GM19463 (cell line): ENCODE results near the gene GRHPR.

ENCODE experiments used
- ATAC-seq: cut with Tn5 transposase; IDR thresholded peaks from one replicate; pipeline ENCODE4 v1.9.1; 2021; ENCODE audit warnings: mild to moderate bottlenecking, moderate library complexity; ENCODE audit not compliant: unreplicated experiment

GRHPR gene

DNA sequence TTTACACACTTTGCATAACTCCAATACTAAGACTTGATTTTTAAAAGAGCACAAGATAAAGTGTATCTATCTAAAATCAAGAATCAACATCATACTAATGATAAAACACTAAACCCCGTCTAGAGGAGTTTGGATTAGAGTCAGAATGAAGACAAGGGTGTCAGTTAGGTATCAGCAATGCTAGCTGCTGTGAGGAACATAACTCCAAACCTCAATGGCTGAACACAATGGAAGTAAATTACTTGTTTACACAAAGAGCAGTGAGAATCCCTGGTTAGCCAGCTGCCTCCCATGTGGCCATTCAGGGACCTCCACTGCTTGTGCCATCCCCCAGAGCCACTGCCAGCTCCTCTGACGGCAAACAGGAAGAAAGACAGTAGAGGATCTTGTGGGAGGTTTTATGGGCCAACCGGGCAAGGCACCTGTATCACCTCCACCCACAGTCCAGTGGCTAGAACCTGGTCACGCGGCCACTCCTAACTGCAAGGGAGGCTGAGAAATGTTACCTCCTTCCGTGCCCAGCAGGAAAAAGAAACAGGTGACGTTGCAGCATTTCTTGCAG is 24.0 kb upstream of the GRHPR start:
- no peak for ATAC-seq

DNA sequence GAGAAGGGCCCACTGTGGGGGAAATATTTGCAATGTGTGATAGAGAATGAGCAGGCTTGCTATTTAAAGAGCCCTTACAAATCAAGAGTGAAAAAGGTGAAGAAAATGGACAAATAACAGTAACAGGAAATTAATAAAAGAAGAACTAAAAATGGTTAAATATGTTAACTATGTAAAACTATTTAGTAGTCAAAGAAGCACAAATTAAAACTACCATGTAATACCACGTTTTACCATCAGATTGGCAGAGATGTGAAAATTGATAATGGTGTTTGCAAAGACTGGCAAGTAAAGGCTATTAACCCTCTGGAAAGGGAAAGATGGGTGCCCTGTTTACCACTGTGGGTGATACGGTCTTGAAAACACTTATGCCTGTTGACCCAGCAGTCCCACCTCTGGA is 23.2 kb upstream of the GRHPR start:
- ATAC-seq: no peak

DNA sequence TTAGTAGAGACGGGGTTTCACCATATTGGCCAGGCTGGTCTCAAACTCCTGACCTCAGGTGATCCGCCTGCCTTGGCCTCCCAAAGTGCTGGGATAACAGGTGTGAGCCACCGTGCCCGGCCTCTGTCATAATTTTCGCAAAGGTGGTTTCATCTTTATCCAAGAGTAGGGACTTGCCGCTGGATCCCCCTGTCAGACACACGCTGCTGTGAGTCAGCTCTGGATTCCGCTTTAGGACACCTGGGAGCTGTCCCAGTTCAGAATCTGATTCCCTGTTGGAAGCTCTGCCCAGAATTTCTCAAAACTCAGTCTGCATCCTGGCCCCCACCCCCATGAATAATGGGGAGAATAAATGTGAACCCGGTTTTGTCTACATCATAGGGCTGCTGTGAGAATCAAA is 17.9 kb upstream of the GRHPR start:
- no peak for ATAC-seq

DNA sequence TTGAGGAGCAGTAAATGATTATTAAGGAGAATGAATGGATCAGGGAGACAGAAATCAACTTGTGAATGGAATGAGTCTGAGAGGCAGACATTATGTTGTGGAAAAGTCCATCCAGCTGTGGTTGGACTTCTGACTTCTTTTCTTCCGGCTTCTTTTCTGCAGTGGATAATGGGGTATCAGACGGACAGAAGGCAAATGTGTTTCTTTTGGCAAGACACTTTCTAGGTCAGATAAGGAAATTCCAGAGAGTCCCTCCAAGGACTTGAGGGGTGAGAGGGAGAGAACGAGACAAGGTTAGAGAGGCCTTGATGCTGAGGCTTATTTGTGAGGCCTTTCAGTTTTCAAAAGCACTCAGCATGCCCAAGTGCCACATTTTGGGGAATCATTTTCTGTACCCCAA is 17.1 kb upstream of the GRHPR start:
- ATAC-seq: no peak

DNA sequence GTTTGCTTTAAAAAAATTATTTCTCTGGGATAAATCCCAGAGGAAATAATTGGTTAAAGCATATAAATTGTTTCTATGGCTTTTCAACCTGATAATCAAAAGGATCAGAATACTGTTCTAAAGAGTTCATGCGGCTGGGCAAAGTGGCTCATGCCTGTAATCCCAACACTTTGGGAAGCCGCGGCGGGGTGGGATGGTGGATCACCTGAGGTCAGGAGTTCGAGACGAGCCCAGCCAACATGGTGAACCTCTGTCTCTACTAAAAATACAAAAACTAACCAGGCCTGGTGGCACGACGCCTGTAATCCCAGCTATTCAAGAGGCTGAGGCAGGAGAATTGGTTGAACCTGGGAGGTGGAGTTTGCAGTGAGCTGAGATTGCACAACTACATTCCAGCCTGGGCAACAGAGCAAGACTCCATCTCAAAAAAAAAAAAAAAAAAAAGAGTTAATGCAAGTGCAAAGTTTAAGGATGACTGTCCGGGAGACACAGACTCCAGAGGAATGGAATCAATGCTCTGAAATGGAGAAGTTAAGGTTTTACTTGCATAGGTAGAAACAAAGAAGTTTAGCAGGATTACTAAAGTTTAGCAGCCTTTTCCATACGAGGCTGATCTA is 16.6 kb upstream of the GRHPR start:
- no peak for ATAC-seq

DNA sequence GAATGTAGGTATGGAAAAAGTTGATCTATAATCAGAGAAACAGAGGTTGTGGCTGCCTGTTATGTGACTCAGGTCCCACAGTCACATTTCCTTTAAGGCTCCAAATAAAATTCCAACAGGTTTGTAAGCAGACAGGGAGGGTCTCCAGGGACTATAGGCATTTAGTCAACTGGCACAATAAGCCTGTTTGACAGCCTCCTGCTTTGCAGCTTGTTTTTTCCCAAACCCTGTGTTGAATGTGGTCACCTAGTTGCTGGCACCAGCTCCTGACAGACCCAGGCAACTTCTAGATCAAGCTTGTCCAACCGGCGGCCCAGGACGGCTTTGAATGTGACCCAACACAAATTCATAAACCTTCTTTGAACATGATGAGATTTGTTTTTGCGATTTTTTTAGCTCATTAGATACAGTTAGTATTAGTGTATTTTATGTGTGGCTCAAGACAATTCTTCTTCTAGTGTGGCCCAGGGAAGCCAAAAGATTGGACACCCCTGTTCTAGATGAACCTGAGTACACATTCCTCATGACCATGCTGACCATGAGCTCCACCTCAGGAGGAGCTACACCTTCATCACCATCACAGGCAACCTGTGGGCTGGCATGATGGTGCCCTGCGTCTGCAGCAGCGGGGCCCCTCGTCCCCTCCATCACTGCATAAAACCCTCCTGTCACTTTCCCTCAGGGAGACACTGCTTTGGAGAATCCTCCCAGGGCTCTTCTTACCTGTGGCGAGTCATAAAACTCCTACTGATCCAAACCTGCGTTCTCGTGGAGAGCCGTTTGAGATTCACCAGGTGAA is 15.7 kb upstream of the GRHPR start:
- no peak for ATAC-seq

DNA sequence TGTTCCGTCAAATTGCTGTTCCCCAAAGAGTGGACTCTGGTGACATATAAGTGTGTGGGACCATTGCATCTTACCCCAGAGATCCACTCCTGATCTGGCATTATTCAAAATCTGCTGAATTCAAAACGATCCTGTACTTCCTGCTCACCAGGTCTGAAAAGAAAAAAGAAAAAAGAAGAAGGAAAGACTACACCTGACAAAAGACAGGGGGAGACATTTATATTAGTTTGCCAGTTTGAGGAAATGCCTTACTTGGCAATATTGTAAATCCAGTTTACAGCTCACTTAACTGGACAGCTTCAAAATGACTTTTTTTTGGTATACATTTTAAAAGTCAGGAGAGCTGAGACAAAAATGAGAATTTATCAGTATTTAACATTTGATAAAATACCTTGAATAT is 15.0 kb upstream of the GRHPR start:
- ATAC-seq: no peak

DNA sequence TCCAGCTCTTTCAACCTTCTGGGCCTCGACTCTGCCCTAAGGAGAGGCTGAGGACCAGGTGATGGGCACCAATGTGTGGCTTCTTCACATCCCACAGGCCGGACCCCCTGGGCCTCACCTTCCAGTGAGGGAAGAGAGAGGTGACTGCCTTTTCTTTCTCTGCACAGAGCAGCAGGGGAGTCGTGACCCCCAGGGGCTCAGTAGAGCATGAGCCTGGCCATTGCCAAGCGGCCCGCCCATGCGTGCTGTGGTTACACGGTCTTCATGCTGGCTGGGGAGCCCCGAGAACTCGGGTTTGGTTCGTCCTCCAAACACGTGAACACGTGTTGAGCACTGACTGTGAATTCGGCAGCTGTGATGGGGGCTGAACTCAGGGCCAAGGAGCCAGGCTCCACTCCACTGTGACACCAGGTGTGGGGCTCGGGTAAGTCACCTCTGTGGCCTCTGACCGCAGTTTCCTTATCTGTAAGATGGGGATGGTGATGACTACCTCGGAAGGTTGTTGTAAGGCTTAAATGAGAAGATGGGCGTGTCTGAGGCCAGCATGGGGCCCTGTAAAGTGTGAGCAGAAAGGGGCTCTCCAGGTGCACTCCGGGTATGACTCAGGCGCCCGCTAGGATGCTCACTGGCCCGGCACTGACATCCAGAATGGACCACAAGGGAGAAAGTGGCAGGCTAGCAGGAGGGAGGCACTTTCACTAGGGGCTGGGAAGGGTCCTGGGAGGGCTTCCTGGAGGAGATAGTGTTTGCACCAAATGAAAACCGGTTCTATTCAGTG is 13.4 kb upstream of the GRHPR start:
- peak; percentile 80 for ATAC-seq

DNA sequence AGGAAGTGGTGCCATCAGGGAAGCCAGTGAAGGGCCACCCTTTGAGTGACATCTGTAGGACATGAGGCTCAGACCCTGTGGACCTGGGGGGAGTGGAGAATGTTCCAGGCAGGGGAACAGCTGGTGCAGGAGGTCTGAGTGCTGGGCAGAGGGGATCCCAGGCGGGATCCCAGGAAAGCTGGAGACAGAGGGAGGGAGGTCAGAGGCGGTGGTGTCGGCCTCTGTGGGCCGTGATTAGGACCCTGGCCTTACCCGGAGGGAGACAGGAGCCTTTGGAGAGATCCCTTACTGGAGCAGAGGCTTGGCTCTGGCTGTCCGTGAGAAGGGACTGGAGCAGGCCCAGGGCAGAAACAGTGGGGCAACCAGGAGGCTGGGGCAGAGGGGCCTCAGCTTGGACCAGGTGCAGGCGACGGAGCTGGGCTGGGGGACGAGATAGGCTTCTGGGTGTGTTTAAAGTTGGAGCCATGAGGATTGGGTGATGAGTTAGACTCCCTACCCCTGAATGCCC is 12.1 kb upstream of the GRHPR start:
- no peak for ATAC-seq

DNA sequence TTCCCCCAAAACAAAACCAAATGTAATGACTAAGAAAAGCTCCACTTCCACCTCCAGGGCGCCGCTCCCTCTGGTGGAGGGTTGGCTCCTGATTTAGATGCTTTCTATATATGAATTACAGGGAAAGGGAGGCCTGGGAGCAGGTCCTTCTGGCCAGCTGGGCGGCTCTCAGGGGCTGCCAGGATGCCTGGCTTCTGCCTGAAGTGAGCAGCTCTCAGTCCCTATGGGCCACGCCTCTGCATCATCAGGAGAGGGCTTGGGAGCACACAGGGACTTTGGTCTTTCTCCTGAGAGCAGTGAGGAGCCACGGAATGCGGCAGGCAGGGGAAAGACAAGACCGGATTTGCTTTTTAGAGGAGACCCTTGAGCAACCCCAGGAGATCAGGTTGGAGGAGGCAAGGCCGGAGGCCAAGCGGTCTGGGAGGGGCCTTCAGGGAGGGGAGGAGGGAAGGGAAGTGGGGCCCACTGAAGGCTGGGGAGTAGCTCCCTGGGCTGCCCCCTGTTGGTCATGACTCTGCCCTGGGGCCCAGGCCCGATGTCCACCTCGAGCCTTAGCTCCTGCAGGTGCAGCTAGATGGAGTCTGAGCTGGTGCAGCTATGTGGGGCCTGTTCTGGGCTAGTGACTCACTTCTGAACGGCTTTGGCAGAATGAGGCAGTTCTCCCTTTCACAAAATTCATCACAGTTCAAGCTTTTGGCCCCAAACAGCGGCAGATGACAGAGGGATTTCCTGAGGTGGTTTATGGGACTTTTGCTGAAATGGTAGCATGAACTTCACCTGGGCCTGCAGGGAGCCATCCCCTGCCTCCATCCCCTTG is 11.3 kb upstream of the GRHPR start:
- ATAC-seq: peak; percentile 25

DNA sequence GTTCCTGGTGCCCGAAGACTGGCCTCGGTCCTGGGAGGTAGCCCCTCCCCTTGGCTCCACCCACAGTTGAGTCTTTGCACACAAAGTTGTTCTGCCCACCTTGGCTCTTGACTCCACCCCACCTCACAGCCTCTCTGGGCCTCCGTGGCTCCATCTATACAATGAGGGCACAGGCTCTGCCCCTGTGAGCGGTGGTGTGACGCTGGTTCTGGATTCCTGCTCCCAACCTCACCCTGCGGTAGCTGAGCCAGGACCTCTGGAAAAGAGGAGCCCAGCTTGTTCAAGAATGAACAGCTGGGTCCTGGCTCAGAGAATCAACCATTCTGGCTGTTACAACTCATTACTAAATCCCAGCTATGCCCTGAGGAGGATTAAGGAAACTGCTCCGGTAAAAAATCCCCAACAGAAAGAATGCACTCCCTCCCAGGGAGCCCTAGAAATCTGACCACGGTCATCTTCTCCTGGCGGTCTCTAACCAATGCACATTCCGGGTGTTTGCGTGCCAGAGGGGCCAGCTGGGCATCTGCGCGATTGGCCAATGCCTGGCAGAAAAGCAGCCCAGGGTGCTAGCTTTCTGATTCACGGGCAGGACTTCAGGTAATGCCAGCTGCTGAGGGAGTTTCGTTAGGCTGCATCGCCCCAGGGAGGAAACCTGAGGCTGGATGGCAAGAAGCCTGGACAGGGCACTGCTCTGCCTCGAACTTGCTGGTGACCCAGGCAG is 9.9 kb upstream of the GRHPR start:
- no peak for ATAC-seq

DNA sequence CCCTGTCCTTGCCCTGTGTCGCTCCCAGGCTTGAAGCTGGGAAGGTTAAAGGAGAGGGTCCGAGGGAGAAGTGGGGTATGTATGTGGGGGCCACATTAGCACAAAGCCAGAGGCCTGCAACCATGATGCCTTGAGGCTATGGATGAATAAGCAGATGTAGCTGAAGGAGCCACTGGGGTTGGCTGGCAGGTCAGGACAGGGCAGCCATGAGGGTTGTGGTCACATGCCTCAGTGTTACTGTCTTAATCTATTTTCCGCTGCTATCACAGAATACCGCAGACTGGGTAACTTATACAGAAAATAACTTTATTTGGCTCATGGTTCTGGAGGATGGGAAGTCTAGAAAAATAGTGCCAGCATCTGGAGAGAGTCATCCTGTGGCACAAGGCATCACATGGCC is 9.2 kb upstream of the GRHPR start:
- no peak for ATAC-seq

DNA sequence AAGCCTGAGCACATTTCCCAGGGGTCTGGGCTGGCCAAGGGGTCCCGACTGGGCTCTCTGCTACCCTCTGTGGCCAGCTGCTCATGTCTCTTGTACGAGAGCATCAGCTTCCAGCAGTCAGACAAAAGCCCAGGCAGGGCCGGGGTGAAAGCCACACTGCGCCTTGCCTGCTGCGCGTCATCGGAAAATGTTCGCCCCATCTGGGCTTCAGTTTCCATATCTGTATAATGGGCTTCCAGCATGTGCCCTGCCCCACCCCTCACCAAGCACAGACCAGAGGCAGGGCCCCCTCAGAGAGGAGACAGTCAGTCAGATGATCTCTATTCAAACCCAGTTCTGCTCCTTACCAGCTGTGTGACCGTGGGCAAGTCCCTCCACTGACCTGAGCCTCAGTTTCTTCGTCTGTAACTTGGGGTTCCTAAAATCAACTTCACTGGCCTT is 8.0 kb upstream of the GRHPR start:
- no peak for ATAC-seq

DNA sequence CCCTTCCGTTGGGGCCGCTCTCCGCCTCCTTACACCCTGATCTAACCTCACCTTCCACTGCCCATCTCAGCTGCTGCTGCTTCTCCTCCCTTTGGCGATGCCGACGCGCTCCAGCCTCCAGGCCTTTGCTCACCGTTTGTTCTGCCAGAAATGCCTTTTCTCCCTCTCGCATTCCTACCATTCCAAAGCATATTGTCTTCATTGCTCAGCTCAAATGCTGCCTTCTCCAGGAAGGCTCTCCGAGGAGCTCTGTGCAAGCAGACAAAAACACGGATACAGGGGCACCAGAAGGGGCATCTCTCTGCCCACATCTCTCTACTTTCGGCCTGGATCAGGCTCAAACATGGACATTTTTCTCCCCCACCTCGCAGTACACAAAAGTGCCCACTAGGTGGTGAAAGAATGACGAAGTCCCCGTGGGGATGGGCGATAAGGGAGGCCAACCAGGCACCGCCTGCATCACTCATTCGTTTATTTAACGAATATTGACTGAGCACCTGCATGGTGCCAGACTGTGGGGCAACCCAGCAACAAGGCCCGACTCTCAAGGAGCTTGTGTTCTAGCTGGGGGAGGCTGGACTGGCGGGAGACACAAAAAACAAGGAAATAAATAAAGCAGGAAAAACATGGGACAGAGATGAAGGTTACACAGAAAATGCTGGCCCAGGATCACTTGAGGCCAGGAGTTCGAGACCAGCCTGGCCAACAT is 7.3 kb upstream of the GRHPR start:
- ATAC-seq: no peak

DNA sequence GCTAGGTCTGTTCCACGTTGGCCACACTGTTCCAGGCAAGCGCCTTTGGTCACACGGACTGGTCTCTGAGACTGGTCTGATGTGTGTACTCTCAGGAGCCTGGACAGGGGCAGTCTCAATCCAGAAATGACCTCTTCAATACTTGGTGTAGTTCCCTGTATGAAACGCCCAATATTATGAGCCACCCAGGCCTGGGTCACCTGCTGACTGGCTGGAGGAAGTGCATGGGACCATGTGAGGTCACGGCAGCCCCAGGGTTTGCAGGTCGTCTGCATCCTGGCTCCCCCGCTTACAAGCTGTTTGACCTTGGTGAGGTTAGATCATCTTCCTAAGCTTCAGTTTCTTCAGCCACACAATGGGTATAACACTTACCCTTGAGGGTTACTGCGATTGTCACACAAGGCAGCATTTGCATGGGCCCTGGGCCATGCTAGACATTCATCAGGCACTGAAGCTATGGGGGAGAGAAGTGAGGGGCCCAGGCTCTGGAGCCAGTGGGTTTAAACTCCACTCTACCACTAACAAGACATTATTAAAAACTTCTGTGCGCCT is 5.2 kb upstream of the GRHPR start:
- no peak for ATAC-seq

DNA sequence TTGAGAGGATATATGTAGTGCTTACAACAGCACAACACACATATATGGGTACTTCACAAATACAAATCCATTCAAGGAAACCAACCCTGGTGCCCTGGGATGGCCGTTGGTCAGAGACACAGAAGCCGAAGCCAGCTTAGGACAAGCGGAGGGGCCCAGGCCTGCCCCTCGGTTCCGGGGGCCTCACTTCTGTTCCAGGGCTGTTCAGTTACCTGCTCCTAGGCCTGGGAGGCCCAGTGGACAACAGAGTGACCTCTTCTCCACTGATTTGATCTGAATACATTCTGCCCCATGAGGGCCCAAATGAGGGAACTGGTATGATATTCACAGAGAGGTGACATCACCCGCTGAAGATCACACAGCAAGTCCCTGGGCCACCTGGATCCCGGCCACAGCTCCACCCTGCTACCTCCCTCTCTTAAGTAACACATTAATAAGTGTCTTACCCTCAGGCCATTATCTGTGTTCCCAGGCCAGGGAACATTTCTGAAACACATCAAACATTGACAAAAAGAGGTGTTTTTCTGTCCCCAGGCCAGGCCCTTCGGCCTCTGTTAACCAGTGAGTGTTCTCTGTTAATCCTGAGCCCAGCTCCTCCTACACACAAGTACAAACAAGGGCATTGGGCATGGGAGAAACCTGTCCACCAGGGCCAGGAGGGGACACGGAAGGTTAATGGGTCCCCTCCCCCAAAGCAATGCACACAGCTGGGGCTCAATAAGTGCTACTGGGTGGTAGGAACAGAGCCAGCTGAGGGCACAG is 4.5 kb upstream of the GRHPR start:
- ATAC-seq: peak; percentile 27

DNA sequence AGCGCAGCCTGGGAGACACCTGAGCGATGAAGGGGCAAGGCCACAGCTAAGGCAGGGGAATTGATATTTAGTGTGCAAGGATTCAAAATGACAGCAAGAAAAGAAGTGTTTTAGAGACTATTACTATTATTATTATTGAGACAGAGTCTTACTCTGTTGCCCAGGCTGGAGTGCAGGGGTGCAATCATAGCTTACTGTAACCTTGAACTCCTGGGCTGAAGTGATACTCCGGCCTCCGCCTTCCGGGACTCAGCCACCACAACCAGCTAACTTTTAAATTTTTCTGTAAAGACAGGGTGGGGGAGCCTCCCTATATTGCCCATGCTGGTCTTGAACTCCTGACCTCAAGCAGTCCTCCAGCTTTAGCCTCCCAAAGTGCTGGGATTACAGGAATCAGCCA is 3.3 kb upstream of the GRHPR start:
- ATAC-seq: no peak
